T-helper 2 cell (primary cell): Measurements from ENCODE around the gene FBXO47.
A peak's percentile ranks its signal among the peaks of the same experiment; 100 is the strongest.
"Not testable (repeated sequence)": the region's sequence is repeated elsewhere in the genome, so short reads cannot be mapped to it uniquely, and the experiment has no call there.

Experiments used
- DNase-seq, 5 experiments: peaks; one replicate each; pipeline versions ENCODE4 v3.0.0 to v3.0.0-alpha.2; 2012 to 2022

The FBXO47 gene

DNA sequence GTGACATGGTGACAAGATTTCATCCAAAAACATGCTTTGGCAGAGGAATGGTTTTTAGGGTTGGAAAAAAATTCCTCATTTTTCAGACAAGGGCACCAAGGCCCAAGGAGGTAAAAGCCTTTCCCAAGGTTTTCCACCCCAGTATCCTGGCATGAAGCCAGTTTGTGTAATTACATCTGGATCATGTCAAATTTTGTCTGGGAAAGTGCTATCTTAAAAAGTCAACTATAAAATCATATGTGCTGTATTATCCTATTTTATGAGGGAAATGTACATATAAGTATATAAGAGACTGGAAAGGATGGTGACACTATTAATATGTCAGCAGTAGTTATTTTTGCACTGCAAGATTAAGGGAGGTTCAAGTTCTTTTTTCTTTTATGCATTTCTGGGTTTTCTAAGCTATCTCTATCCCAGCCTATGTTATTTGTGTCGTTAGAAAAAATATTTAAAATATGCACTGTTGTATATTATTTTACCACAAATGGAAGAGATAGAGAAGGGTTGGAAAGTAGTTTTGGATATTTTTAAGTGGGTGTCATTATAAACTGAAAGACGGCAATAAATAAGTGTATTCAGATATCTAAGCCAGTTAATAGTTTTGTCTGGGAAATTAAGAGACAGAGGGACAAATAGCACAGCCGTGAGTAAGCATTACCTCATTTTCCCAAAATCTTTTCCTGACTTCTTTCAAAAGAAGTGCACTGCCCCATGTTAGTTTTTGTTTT, 13.5 kb upstream of the FBXO47 start:
- DNase-seq = no peak

DNA sequence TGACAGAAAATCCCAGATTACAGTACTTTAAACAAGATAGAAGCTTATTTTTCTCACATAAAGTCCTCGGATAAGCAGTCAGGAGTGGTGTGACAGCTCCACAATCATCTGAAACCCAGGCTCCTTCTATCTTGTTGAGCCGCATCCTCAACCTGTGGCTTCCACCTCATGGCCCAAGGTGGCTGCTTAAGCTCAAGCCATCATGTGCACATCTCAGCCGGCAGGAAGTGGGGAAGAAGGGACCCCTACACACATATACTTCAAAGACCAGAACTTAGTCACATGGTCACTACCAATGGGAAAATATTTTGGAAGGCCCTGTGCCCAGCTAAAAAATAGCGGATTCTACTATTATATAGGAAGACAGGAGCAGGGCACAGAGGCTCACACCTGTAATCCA, 11.0 kb upstream of the FBXO47 start:
- no peak for DNase-seq

DNA sequence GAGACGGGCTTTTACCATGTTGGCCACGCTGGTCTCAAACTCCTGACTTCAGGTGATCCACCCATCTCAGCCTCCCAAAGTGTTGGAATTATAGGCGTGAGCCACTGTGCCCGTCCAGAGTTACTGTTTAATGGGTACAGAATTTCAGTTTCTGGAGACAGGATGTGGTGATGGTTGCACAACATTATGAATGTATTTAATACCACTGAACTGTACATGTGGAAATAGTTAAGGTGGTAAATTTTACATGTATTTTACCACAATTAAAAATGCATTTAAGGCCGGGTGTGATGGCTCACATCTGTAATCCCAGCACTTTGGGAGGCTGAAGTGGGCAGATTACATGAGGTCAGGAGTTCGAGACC, 9.0 kb upstream of the FBXO47 start:
- DNase-seq = peak in 1 of 5 experiments; percentile 75

DNA sequence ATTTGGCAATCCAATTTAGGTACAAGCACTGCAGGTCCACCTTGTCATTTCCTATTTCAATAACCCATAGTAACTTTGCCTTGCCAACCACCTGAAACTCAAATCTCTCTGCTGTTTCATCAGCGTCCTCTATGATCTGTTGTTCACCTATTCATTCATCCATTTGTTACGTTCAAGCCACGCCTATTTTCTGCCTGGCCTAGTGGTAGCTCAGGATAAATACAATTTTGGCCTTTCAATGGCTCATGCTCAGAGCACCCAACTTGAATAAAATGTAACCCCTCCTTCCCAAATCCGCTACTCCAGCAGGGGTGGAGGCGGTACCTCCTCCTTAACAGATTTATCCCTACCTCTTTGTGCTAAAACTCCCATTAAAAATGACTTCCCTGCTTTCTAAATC, 3.6 kb upstream of the FBXO47 start:
- DNase-seq = no peak

DNA sequence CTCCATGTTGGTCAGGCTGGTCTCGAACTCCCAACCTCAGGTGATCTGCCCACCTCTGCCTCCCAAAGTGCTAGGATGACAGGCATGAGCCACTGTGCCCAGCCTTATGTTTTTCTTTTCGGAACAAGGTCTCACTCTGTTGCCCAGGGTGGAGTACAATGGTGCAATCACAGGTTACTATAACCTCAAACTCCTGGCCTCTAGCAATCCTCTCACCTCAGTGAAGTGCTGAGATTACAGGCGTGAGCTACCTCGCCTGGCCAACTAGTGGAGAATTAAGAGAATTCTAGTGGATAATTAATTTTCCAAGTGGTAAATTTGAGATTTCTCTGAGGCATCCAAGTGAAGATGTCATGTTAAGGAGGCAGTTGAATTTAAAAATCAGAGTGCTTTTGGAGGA, 2.9 kb upstream of the FBXO47 start:
- no peak for DNase-seq

DNA sequence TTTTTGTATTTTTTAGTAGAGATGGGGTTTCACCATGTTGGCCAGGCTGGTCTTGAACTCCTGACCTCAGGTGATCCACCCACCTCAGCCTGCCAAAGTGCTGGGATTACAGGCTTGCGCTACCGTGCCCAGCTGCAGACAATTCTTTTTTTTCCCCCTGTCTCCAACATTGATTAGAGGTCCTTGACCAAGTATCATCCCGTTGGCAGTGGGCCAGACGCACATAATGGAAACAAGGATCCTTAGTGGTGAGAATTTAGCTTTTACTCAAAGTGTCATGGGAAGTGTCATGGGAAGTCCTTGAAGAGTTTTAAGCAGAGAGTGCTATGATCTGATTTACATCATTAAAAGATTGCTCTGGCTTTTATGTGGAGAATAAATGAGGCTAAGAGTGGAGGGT, 2.1 kb upstream of the FBXO47 start:
- DNase-seq = no peak

DNA sequence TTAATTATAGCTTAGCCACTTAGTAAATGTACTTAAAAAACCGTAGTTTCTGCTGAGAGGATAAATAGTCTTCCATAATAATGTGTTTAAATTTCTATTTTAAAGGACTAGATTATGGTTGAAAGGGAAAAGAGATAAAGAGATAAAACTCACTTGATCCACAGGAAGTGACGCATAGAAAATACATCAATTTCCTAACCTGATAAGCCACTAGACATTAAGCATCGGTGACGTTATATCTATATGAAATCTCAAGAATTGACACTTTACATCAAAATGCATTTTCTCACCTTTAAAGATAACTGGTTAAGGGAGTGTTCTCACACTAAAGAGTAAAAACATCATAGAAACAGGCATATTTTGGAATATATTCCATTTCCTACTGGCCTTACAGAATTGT, 5.8 kb downstream of the FBXO47 start:
- peak in 1 of 5 experiments; percentile 36 for DNase-seq

DNA sequence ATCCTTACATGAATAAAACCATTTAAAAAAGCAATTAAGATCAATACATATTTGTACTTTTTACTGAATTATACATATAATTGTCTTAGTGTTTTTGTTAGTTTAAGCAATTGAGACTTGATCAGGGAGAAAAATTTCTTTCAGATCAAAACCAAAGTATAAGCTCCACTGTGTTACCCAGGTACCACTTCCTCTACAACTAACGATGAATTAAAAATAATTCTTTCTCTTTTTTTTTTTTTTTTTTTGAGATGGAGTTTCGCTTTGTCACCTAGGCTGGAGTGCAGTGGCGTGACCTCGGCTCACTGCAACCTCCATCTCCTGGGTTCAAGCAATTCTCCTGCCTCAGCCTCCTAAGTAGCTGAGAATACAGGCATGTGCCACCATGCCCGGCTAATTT, 6.8 kb downstream of the FBXO47 start:
- peak in 1 of 5 experiments; percentile 52 for DNase-seq

DNA sequence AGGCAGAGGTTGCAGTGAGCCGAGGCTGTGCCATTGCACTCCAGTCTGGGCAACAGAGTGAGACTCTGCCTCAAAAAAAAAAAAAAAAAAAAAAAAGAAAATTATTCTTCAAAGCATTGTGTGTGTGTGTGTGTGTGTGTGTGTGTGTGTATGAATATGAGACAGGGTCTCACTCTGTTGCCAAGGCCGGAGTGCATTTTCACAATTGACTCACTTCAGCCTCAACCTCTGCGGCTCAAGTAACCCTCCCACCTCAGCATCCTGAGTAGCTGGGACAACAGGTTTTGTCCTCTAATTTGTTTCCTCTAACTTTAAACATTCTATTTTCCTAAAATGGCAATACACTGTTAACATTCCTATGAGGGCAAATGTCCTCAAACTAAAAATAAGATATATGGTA, 7.7 kb downstream of the FBXO47 start:
- DNase-seq = no peak

DNA sequence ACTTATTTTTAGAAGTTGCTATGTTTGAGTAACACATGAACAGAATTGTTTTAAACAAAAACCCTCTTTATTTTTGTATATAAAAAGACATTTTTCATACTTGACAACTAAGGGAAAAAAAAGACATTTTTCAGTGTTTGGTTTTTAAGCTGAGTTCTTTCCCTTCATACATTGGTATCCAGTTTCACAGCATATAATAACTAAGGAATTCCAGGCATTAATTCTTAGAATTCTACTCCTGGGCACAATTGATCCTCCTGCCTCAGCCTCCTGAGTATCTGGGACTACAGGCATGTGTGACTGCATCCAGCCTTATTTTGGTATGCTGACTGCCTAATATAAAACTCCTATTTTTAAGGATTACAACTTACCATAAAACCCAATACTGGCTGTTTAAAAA, 8.4 kb downstream of the FBXO47 start:
- DNase-seq = no peak

DNA sequence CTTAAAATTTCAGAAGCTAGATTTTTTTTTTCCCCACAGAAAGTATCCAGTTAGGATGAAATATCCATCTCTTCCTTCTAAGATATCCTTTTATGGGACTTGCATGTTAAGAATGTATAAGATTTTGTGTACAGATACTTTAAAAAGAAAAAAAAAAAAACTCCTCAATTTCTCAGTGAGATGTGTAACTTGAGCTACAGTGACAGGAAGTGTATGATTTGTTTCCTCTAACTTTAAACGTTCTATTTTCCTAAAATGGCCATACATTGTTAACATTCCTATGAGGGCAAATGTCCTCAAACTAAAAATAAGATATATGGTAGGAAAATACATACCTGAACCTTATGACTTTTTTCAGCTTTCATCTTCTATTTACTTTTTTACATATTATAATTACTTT, 8.9 kb downstream of the FBXO47 start:
- DNase-seq = no peak

DNA sequence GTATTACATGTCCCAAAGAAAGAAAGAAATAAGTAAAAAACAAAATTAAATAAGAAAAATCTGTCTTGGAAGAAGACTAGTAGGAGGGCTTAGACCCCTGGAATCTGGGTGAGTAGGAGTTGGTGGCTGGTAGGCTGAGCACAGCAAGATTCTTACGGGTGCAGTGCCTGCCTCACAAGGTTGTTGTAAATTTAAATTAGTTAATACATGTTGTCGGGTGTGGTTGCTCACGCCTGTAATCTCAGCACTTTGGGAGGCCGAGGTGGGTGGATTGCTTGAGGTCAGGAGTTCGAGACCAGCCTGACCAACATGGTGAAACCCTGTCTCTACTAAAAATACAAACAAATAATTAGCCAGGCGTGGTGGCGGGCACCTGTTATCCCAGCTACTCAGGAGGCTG, 13.4 kb downstream of the FBXO47 start:
- DNase-seq = not testable (repeated sequence)

DNA sequence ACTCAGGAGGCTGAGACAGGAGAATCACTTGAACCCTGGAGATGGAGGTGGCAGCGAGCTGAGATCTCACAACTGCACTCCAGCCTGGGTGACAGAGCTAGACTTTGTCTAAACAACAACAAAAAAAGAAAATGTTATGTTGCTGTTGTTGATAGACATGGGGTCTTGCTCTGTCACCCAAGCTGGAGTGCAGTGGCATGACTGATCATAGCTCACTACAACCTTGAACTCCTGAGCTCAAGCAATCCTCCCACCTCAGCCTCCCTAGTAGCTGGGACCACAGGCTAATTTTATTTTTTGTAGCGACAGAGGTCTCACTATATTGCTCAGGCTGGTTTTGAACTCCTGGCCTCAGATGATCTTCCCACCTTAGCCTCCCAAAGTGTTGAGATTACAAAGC, 20.0 kb downstream of the FBXO47 start:
- DNase-seq = peak in 1 of 5 experiments; percentile 30

DNA sequence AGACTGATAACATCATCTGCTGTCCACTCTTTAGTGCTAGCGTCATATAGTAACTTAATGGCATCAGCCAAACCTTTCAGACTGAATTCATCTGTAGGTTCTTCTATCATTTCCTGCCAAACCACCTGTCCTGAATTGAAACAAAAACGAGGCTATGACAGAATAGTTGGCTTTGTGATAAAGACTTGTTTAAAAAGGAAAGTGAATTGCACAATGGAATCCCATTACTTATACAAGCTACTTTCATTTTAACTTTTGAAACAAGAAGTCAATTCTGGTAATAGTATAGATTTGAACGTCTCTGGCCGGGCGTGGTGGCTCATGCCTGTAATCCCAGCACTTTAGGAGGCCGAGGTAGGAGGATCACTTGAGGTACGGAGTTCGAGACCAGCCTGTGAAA, 23.6 kb downstream of the FBXO47 start:
- peak in 1 of 5 experiments; percentile 48 for DNase-seq

DNA sequence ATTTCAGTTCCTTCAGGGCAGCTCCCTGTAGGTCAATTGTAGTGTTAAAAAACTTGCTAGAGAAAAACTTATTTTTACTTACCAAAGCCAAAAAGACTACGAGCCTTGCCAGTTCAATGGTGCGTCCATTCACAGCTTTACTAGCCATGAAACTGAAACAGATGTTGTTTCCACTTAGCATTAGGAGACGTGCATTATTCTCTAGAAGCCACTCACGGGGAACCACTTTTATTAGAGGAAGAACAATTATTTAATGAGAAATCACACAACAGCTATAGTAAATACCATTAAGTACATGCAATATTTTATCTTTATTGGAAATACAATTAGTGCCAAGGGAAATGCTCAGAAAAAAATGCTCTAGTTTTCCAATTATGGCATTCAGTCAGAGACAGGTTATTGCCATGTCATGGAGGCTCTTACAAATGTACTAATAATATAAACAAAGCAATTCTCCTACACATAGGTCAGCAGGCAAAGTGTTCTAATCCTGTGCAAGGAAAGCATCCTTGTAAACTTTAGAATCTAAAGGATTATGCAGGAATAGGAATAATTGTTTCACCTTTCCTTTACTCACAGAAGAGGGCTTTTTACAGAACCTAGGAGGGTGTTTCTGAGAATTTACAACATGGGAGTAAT, 24.4 kb downstream of the FBXO47 start:
- DNase-seq = no peak

DNA sequence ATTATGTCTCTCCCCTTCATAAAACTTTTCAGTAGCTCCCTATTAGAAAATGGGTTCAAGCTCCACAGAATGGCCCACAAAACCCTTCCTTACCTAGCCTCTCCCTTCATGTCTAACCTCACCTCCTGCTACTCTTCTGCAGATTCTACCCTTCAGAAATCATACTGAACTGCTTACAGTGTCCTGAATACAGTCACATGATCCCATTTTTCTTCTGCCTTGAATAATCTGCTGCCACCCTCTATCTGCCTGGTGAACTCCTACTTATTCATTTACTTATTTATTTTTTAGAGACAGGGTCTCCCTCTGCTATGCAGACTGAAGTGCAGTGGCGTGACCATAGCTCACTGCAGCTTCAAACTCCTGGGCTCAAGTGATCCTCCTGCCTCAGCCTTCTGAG, 26.8 kb downstream of the FBXO47 start:
- no peak for DNase-seq

DNA sequence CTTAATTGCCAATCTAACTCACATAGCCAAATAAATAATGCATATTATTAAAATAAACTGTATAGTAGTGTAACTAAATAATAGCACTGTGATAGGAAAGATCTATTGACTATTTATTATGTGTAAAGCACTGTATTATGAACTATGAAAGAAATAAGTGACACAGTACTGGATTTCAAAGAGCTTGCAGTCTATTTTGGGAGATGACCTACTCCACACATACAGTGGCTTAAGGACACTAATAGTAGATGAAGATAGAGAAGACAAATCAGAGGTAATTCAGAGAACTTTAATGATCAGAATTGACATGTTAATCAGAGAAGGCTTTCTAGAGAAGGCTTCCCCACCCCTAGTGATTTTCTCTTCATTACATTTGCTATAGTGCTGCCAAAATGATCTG, 27.2 kb downstream of the FBXO47 start:
- DNase-seq = no peak

DNA sequence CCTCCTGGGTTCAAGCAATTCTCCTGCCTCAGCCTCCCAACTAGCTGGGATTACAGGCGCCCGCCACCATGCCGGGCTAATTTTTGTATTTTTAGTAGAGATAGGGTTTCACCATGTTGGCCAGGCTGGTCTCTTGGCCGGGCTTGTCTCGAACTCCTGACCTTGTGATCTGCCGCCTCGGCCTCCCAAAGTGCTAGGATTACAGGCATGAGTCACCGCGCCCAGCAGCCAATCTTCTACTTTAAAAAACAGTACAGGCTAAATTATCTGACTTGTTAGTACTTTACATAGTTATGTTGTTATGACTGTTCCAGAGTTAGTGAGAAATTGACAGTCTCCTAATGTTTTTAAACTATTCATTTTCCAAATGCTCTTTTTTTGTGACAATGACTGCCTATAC, 33.2 kb downstream of the FBXO47 start:
- DNase-seq = not testable (repeated sequence)

DNA sequence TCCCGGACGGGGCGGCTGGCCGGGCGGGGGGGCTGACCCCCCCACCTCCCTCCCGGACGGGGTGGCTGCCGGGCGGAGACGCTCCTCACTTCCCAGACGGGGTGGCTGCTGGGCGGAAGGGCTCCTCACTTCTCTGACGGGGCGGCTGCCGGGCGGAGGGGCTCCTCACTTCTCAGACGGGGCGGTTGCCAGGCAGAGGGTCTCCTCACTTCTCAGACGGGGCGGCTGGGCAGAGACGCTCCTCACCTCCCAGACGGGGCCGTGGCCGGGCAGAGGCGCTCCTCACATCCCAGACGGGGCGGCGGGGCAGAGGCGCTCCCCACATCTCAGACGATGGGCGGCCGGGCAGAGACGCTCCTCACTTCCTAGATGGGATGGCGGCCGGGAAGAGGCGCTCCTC, 36.4 kb downstream of the FBXO47 start:
- not testable (repeated sequence) for DNase-seq

DNA sequence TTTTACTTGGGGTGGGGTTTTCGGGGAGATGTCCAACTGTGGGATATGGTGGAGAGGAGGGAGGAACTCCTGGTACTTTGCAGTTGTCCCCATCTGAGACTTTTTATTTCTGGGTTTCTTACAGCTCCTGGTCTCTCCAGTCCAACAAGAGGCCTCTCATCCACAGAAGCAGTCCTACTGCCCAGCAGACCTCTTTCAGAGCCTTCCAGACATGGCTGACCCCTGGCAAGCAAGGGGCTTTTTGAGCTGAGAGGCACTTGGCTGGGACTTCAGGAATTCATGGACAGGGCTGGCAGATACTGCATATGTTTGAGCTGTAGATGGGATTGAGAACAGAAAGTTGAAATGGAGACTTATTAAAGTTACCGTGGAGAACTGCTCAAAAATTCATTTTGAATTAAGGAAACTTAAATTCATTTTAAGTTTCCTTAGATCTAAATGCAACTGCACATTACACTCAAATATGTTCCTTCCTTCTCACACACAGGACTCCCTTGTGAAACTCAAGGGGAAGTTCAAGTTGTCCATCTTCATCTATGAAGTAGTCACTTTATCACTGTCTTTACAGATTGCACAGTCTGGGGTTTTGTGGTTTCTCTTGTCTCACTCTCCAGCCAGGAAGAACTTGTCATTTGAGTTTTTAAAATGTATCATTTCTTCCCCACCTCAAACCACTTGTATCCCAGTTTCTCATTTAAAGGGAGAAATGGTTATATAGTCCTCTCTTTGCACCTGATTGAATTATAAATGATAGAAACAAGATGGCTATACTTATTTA, 40.7 kb downstream of the FBXO47 start:
- DNase-seq = peak in 1 of 5 experiments; percentile 82

DNA sequence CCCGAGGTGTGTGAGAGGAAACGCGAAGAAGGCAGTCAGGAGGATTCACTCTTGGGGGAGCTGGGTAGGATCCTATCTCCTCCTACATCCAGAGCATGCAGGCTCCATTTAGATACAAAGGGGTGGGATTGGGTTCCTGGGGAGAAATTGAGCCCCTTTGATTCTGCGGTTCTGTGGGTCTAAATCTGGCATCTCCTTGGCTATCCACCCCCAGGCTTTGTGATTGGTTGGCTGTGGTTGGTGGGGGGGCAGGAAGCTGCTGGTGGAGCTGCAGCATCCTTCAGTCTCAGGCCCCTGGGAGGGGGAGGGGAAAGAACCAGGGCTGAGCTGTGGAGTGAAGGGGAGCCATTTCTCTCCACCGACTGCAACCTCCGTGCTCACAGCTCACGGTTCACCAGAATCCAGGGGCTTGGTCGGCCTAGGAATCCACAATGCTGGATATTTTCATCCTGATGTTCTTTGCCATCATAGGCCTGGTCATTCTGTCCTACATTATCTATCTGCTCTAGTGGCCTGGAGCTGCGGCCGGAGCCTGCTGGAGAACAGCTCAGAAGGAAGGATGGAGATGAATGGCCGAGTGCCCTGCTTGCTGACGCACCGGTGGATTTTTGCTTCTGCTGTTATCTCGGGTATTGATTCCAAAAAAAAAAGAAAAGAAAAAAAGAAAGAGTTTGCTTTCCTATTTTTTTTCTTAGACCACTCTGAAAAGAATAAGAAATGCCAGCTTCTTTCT, 41.8 kb downstream of the FBXO47 start, which contains the start of gene LASP1NB:
LASP1NB (plus strand) TSS at position 352 of the 733 bp plus-strand sequence.
- peak in 2 of 5 experiments; percentile 36 to 66 for DNase-seq

DNA sequence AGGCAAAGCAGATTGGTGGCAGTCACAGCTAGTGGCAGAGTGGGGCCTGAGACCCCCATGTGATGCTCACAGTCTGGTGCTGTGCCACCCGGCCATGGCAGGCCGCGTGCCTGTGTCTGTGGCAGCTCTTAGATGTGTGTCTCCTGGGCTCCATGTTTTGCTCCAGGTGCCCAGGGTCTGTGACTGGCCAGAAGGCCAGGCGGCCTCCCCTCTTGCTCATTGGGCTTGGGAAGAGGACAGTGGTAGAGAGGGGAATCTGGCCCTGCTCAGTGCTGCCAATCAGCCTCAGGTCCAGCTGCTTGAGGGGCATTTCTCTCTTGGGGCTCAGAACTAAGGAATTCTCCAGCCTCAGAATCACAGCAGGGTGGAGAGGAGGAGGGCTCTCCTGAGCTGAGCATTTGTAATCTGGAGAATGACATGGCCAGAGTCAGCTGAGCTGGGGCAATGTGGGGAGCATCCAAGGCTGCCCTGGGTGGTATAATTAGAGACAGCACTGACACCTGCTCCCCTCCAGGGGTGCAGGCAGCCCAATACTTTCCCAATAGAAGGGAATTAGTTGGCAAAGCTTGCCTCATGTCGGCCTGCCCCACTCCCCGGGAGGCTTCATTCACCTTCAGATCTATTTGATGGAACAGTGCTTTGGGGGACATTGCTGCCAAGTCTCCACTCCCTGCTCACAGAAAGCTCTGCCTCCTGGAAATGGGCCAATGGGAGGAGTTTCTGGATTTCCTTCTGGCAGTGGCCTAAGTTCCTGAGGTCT, 44.5 kb downstream of the FBXO47 start:
- DNase-seq = no peak
